IMR-90 (cell line): Measurements from ENCODE around the gene SFTPB. TPM values are rescaled to one million over a fixed set of nuclear protein-coding genes. Genes with fewer than 3 reads are reported as not detected.

Experiments used
- BHLHE40 ChIP-seq: fragments of 150-350 bp; IDR thresholded peaks from 2 replicates; pipeline ENCODE4 v1.6.1; 2016; ENCODE audit warnings: mild to moderate bottlenecking, low read depth, low read length
- MAZ ChIP-seq: IDR thresholded peaks from 2 replicates; pipeline ENCODE4 v1.6.1; 2012; ENCODE audit warnings: low read depth, mild to moderate bottlenecking, low read length, improper control_type of control experiment, moderate library complexity, borderline replicate concordance
- MXI1 ChIP-seq: IDR thresholded peaks from 2 replicates; pipeline ENCODE4 v1.6.1; 2012; ENCODE audit warnings: low read depth, mild to moderate bottlenecking, low read length, moderate library complexity, borderline replicate concordance
- RAD21 ChIP-seq: IDR thresholded peaks from 2 replicates; pipeline ENCODE4 v1.6.1; 2012; ENCODE audit warnings: low read length, improper control_type of control experiment
- polyA plus RNA-seq, 3 experiments: library from polyadenylated mRNA; depleted of rRNA; stranded (reverse); fragments of >200 nt; gene quantifications; 2 replicates each; pipeline ENCODE4 v1.2.3, GENCODE V29; 2012; ENCODE audit warnings: low replicate concordance in 1 of 3
- total RNA-seq: library from RNA; depleted of rRNA; stranded (reverse); fragments of >200 nt; gene quantifications from 2 replicates; pipeline ENCODE4 v1.2.3, GENCODE V29; 2012; rRNA removed
- TF ChIP-seq, protein P1 (sequence below): fragments of 150-350 bp; IDR thresholded peaks from 2 replicates; pipeline ENCODE4 v1.6.1; 2017; ENCODE audit warnings: mild to moderate bottlenecking, antibody characterized with exemption, low read length, low read depth

The SFTPB gene
- total and polyA plus RNA-seq, 2 of the 4 experiments (the other 2 are of a cell fraction): not detected

DNA sequence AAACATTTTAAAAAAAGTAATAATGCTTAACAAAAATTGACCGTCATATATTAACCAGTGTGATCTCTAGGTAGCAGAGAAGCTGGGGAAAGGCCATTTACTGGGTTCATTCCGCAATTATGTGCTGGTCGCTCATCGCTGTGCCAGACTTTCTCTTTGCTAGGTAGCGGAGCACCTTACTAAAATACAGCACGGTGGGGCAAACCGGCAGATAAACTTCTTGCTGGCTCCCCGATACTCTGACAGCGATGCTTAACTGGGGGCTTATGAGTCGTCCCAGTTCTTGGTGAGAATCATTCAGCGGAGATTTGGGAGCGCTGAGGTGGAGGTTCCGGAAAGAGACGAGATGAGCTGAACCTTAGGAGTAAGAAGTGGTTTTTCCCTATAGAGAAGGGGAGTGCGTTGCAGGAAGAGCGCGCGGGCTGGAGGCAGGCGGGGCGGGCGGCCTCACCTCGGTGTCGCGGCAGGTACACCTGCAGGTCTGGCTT is 56.7 kb downstream of the SFTPB start (continued):
- TF ChIP-seq MAZ (no peak), RAD21 (no peak), MXI1 (no peak), BHLHE40 (no peak)
- TF ChIP-seq, protein P1, sequence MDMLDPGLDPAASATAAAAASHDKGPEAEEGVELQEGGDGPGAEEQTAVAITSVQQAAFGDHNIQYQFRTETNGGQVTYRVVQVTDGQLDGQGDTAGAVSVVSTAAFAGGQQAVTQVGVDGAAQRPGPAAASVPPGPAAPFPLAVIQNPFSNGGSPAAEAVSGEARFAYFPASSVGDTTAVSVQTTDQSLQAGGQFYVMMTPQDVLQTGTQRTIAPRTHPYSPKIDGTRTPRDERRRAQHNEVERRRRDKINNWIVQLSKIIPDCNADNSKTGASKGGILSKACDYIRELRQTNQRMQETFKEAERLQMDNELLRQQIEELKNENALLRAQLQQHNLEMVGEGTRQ: no peak

Other genes starting within 250 kb of the SFTPB start
- gene SH2D6, start 249.5 kb downstream of the SFTPB start, total RNA-seq: 0.36 TPM in 1 of 2 replicates, not detected in the other
- gene SH2D6, start 249.5 kb downstream of the SFTPB start, polyA plus RNA-seq (2012; rRNA removed): 0.32 and 0.37 TPM in 2 replicates
- 94.1 and 98.9 TPM in 2 replicates for gene MAT2A, start 129.0 kb downstream of the SFTPB start, total RNA-seq
- 158 and 223 TPM in 2 replicates for gene MAT2A, start 129.0 kb downstream of the SFTPB start, polyA plus RNA-seq (2012; rRNA removed)
- gene GGCX, start 106.7 kb downstream of the SFTPB start, total RNA-seq: 31.9 and 35.0 TPM in 2 replicates
- 37.0 and 39.4 TPM in 2 replicates for gene GGCX, start 106.7 kb downstream of the SFTPB start, polyA plus RNA-seq (2012; rRNA removed)
- 0.83 and 0.90 TPM in 2 replicates for gene VAMP8, start 90.6 kb downstream of the SFTPB start, total RNA-seq
- gene VAMP8, start 90.6 kb downstream of the SFTPB start, polyA plus RNA-seq (2012; rRNA removed): 1.7 and 1.9 TPM in 2 replicates
- 13.8 and 27.8 TPM in 2 replicates for gene VAMP5, start 83.8 kb downstream of the SFTPB start, total RNA-seq
- 103 and 121 TPM in 2 replicates for gene VAMP5, start 83.8 kb downstream of the SFTPB start, polyA plus RNA-seq (2012; rRNA removed)
- 326 and 498 TPM in 2 replicates for gene RNF181, start 72.5 kb downstream of the SFTPB start, total RNA-seq
- gene RNF181, start 72.5 kb downstream of the SFTPB start, polyA plus RNA-seq (2012; rRNA removed): 438 and 481 TPM in 2 replicates
- gene TMEM150A, start 65.5 kb downstream of the SFTPB start, total RNA-seq: 4.7 and 4.8 TPM in 2 replicates
- 16.3 and 19.1 TPM in 2 replicates for gene TMEM150A, start 65.5 kb downstream of the SFTPB start, polyA plus RNA-seq (2012; rRNA removed)
- 5.8 and 6.8 TPM in 2 replicates for gene C2orf68, start 56.1 kb downstream of the SFTPB start, total RNA-seq
- gene C2orf68, start 56.1 kb downstream of the SFTPB start, polyA plus RNA-seq (2012; rRNA removed): 6.7 and 10.1 TPM in 2 replicates
- gene USP39, start 52.0 kb downstream of the SFTPB start, total RNA-seq: 48.0 and 71.7 TPM in 2 replicates
- 39.4 and 40.5 TPM in 2 replicates for gene USP39, start 52.0 kb downstream of the SFTPB start, polyA plus RNA-seq (2012; rRNA removed)
- not detected in 2 replicates for gene GNLY, start 26.2 kb upstream of the SFTPB start, total RNA-seq
- not detected in 2 replicates for gene GNLY, start 26.2 kb upstream of the SFTPB start, polyA plus RNA-seq (2012; rRNA removed)
- 7.8 and 7.9 TPM in 2 replicates for gene ATOH8, start 85.8 kb upstream of the SFTPB start, total RNA-seq
- gene ATOH8, start 85.8 kb upstream of the SFTPB start, polyA plus RNA-seq (2012; rRNA removed): 9.0 and 11.2 TPM in 2 replicates
- gene ST3GAL5, start 220.8 kb upstream of the SFTPB start, total RNA-seq: 16.8 and 18.6 TPM in 2 replicates
- 19.2 and 21.0 TPM in 2 replicates for gene ST3GAL5, start 220.8 kb upstream of the SFTPB start, polyA plus RNA-seq (2012; rRNA removed)